ENCODE results near the gene CPA4.

CPA4 gene

DNA sequence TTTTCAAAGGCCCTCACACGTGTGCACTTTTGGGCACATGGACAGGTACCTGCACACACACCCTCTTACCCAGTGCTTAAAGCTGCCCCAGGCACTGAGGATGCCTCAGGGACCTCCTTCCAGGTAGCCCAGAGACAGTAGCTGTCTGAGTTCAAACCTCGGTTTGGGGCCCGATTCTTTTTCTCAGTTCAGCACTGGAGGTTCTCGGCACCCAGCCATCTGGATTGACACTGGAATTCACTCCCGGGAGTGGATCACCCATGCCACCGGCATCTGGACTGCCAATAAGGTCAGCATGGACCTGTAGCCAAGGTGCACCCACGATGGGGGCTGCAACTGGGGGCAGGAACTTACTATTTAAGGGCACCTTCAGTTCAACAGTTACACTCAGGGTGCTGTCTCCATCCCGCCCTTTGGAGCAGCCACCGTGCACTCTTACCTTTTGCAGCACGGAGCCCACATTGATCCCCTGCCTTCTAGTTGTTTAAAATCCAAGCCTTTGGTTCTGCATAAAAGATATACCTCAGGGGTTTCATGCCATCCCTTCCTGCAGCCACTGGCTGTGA lies 69.4 kb downstream of the CPA4 start:
- in situ Hi-C loops (cut with HindIII; ENCODE audit: low sequenced_read_pairs): no loop called here

DNA sequence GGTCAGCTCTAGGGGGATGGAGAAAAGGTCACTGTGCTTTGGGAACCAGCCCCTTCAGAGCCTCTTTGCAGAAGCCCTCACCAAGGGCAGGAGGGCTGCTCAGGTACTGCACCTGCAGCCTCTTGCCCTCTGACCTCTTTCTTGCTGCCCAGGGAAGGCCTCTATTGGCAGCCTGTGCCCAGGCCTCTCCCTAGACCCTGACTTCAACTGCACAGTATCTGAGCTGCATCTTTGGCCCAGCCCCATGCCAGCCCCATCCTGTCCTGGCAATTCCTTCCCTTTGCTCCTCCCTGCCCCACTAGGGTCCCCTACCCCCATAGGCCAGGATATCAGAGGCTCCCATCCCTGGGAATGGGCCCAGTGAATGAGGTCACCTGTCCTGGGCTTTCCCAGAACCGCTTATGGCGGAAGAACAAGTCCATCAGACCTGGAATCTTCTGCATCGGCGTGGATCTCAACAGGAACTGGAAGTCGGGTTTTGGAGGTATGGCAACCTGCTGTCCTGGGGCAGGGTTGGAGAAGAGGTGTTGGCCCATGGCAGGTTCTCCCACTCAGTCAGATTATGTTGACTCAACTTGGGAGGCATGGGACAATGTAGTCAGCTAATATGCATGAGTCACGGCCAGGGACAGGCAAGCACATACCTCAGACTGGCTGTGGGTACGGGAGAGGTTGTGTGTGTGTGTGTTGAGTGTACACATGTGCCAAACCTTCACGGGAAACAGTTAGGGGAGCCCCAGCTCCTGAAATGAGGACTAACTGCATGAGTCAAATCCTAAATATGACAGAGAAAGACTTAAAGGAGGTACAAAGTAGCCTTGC lies 70.3 kb downstream of the CPA4 start:
- in situ Hi-C loops (cut with HindIII; ENCODE audit: low sequenced_read_pairs): no loop called here

DNA sequence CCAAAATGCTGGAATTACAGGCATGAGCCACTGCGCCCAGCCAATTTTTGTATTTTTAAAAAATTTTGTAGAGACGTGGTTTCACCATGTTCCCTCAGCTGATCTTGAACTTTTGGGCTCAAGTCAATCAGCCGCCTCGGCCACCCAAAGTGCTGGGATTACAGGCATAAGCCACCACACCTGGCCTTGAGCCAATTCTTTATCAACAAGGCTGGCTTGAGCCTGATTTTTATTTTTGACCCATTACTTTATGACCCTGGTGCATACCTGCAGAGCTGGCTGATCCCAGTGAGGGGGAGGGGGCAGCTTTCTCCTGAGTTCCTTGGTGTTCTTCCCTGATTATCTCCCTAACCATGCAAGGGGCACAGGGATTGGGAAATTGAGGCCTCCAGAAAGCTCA lies 71.5 kb downstream of the CPA4 start:
- in situ Hi-C loops (cut with HindIII; ENCODE audit: low sequenced_read_pairs): no loop called here

DNA sequence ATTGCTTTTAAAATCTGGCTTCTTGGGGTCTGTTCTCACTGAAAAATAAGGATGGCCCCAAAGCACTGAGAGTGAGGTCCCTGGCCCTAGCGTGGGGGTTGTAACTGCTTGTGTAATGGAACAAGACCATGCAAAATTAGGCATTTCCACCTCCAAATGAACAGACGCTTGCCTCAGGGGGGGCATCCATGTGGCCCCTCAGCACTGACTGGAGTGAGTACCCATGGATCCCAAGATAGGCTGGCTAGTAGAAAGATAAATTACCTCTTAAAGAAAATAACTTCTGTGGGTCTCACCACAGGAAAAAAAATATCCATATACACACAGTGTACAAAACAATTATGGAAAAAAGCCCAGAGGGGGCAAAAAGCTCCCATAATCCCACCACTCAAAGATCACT lies 72.1 kb downstream of the CPA4 start:
- in situ Hi-C loops (cut with HindIII; ENCODE audit: low sequenced_read_pairs): no loop called here

DNA sequence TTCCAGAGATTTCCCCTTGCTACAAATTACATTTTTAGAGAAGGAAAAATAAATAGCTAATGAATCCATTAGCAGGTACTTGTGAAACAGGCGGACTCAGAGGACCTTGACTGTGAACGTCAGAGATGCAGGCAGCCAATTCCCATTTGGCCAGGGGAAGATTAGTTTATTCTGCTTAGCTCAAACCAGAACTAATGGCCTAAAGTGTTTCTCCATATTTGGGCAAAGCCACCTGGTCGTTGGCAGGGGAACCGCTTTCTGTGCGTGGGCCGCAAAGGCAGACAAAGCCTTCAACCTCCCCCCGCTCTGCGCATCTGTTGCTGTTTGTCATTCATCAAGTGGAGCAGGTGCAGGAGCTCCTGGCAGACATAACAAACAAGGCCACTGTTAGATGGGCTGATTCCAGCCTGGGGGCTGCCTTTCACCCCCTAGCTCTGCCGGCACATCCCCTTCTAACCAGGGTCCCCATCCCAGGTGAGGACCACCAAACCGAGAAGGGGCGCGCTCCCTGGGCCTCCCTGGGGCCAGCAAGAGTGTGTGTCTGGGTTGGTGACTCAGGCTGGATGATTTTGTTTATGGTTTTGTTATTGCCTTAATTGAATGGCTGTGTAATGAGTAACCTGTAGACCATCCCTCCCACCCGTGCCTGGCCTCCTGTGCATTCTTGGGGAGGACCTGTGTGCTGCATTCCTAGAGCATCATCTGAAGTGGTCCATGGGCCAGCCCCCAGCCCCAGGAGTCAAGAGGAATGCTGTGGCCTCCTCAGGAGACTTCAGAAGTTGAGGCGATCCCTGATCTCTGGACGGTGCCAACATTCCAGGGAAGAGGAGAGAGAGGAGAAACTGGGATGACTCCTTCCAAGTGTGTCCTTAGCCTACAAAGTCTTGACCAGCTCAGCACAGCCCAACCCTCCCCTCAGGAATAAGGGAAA lies 72.8 kb downstream of the CPA4 start:
- in situ Hi-C loops (cut with HindIII; ENCODE audit: low sequenced_read_pairs): no loop called here

DNA sequence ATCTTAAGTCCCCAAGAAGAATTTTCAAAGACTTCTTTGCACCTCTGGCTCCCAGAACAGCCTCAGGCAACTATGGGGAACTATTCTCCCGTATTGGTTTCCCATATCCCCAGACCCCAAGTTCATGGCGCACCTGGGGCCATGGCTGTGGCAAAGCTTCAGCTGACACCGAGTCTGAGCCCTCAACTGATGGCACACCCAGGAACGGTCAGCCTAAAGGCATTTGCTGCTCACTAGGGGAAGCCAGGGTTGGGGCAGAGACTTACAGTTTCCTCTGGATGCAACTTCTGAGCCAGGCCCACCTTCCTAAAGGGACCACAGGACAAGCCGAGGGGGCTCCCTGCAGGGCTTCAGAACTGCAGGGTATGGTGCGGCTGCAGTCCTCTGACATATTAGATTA lies 73.6 kb downstream of the CPA4 start:
- in situ Hi-C loops (cut with HindIII; ENCODE audit: low sequenced_read_pairs): no loop called here

DNA sequence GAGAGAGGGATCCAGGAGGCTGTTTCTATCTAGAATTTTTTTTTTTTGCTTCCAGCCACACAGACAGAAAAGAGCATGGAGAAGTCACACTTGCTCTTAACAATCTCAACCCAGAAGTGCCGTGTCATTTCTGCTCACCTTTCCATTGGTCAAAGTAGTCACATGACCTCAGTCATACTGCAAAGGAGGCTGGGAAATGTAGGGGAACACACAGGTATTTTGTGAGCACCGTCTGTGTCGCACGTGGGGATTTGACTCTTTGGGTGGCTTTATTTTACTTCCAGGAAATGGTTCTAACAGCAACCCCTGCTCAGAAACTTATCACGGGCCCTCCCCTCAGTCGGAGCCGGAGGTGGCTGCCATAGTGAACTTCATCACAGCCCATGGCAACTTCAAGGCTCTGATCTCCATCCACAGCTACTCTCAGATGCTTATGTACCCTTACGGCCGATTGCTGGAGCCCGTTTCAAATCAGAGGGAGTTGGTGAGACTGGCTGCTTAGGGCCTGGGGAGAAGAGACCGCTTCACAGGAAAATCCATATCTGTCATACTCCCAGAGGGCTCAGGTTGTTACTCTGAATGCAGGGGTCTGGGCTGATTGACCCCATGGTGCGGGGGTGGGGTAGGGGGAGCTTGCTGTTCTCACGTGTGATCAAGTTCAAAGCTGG lies 74.3 kb downstream of the CPA4 start:
- in situ Hi-C loops (cut with HindIII; ENCODE audit: low sequenced_read_pairs): no loop called here

DNA sequence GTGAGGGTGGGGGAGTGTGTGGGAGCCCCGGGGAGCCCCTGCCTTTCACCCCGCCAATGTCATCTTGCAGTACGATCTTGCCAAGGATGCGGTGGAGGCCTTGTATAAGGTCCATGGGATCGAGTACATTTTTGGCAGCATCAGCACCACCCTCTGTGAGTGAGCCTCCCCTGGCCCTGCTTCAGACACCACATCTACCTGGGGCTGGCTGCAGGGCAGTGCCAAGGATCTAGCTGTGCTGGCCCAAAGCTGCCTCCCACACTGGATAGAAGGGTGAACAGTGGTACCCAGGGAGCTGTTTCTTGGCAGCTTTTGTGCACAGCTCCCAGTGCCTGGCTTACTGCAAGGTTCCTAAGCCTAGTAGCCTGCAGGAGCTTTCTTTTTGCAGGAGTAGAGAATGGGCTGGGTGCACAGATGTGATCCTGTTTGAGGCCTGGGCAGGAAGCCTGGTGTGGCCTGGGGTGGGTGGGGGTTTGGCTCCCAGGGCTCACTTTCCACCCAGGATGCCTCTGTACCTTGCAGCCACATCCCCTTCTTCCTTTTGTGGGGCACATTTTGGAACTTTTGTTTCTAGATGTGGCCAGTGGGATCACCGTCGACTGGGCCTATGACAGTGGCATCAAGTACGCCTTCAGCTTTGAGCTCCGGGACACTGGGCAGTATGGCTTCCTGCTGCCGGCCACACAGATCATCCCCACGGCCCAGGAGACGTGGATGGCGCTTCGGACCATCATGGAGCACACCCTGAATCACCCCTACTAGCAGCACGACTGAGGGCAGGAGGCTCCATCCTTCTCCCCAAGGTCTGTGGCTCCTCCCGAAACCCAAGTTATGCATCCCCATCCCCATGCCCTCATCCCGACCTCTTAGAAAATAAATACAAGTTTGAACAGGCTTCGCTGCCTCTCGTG lies 75.1 kb downstream of the CPA4 start:
- in situ Hi-C loops (cut with HindIII; ENCODE audit: low sequenced_read_pairs): no loop called here

DNA sequence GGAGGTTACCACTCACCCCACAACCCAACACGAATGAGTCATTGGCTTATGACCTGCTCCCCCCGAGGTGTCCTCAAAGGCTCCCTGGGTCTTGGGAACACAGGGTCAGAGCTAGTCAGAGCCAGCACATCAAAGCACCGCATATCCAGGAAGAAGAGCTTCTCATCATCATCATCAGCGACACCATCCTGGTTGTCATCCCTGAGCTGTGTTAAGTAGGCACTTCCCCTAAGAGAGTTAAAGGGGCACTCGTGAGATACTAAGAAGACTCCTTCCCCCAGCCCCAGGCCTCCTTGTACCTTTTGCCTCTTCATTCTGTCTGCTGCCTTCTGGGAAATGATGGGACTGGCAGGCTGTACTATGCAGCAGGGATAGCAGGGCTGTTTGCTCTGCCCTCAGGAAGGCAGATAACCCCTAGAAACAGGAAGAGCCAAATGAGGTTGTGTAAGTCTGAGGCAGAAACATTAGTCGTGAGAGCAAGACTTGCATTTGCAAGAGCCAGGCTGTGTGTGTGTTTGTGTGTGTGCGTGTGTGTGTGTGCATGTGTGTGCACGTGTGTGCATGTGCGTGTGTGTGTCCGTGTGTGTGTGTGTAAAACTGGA lies 76.2 kb downstream of the CPA4 start:
- in situ Hi-C loops (cut with HindIII; ENCODE audit: low sequenced_read_pairs): no loop called here

DNA sequence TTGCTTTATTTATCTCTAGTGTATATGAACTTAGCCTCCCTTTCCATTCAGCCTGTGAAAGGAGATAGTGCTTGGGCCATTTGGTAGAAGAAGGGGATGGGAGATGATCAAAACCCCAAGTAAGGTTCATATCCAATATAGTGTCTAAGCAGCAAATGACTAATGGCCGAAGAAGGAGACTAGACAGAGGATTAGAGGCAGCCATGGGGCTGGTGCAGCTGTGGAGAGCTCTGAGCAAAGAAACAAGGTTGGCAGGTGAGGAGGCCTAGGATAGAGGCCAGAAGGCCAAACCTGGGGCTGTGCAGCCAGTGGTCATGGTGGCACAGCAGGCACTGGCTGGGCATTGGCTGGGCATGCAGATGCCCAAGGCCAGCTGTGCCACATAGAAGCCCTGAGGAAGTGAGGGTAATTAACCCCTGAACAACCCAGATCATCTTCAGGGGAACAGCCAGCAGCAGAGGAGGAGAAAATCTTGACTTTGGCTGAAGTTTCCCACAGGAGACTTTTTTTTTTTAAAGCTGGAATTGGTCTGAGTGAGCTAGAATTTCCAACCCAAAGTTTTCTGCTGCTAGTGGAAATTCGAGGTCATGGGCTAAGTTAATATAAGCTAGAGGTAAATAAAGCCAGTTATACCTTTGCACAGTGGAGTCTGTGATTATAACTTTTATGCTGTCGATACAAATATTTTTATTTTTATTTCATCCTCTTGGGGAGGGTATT lies 77.0 kb downstream of the CPA4 start:
- in situ Hi-C loops (cut with HindIII; ENCODE audit: low sequenced_read_pairs): no loop called here

DNA sequence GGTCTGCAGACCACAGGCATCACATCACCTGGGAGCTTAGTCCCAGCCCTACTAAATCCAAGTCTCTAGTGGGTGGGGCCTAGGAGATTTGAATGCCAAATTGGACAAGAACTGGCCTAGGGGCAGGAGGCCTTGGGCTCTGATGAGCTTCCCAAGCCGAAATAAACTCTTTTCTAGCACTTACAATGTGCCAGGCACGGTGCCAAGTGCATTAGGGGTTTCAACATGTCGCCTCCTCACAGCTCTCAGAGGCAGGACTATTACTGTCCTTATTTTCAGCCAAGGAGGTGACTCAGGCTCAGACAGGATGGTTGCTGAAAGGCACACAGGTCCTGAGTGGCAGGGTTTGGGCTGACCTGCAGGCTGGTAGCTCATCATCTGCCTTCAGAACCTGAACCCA lies 78.1 kb downstream of the CPA4 start:
- in situ Hi-C loops (cut with HindIII; ENCODE audit: low sequenced_read_pairs): no loop called here

DNA sequence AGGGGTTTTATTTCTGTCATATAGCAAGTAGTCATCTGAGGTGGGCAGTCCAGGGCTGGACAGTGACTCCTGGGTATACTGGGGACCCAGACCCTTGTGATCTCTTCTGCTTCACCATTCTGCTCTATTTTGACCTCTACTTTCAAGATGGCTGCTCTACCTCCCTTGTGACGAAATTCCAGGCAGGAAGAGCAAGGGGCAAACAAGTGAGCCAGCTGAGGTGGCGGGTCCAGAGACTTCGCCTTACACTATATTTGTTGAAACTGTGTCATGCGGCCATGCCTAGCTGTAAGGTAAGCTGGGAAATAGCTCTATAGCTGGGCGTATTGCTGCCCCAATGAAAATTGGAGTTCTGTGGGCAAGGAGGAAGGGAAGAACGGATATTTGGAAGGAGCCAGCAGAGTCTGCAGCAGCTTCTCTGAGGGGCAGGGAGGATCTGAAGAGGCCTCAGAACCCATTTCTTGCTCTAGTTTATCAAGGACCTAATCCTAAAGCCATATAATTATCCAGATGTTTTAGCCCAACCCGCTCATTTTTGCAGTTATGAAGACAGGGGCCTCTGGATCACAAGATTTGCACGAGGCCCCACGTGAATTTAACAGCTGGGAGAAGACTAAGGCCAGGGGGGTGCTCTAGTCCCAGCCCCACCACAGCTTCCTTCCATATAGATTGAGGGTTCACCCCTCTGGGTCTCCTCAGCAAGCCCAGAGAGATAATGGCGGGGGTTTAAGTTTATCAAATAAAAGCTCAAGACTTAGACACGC lies 79.6 kb downstream of the CPA4 start:
- in situ Hi-C loops (cut with HindIII; ENCODE audit: low sequenced_read_pairs): no loop called here

Measured in DLD1 (cell line).